Adrenal gland (tissue), 12 donors: ENCODE results near the gene KCNJ6. TPM values are rescaled to one million over a fixed set of nuclear protein-coding genes. Genes with fewer than 3 reads are reported as not detected.

Source experiments
- DNase-seq, 7 donors: peaks; one replicate each; pipeline ENCODE4 v3.0.0-alpha.2; 2019 to 2020
- H3K27ac ChIP-seq, 5 donors: fragments of 200-600 bp; sonication (generic) in 4 of 5; 1 replicate in 3 of 5; 2 replicates in 2 of 5; pipeline versions ENCODE4 v1.5.1 to v1.8.0; 2016 to 2020; ENCODE audit warnings: mild to moderate bottlenecking in 1 of 5
- H3K27me3 ChIP-seq: fragments of 200-600 bp; 2 replicates; pipeline ENCODE4 v1.8.0; 2021
- H3K36me3 ChIP-seq, 2 donors: fragments of 200-600 bp; replicated peaks in 1 of 2; 1 replicate in 1 of 2; 2 replicates in 1 of 2; pipeline versions ENCODE4 v1.5.1 to v1.8.0; 2018 to 2022
- H3K4me1 ChIP-seq, 2 donors: fragments of 200-600 bp; replicated peaks in 1 of 2; 1 replicate in 1 of 2; 2 replicates in 1 of 2; pipeline versions ENCODE4 v1.5.1 to v1.8.0; 2018 to 2021
- H3K4me3 ChIP-seq, 4 donors: fragments of 200-600 bp; sonication (generic) in 3 of 4; one replicate each; pipeline ENCODE4 v1.5.1; 2016 to 2018
- H3K9me3 ChIP-seq, 3 donors: fragments of 200-600 bp; sonication (generic) in 1 of 3; replicated peaks in 1 of 3; 1 replicate in 2 of 3; 2 replicates in 1 of 3; pipeline versions ENCODE4 v1.5.1 to v1.8.0; 2016 to 2021
- CTCF ChIP-seq, 6 experiments: fragments of 450-650 bp in 4 of 6; fragments of 200-600 bp in 2 of 6; sonication (generic) in 1 of 6; IDR thresholded peaks; 1 replicate in 5 of 6; 2 replicates in 1 of 6; pipeline versions ENCODE4 v1.5.1 to v1.8.0; 2016 to 2021; ENCODE audit warnings: antibody characterized with exemption in 6 of 6, mild to moderate bottlenecking in 2 of 6, moderate library complexity in 1 of 6
- POLR2A ChIP-seq, 2 donors: fragments of 450-650 bp; IDR thresholded peaks; one replicate each; pipeline ENCODE4 v1.6.1; 2017; ENCODE audit warnings: antibody characterized with exemption in 2 of 2, mild to moderate bottlenecking in 2 of 2, moderate library complexity in 1 of 2
- WGBS, 4 donors: extraction: QIAGEN DNeasy Blood & Tissue Kit in 2 of 4; methylation state at CpG; one replicate each; pipeline versions ENCODE4 v1.1.5 to v1.1.7; 2013 to 2017; 5-methylcytosine and 5-hydroxymethylcytosine counted together
- intact Hi-C, 2 donors: fragments of 100-400 bp; cut with DNase I; formaldehyde crosslinking; loops; one replicate each; pipeline versions ENCODE4 v1.14.1 to v1.15.0; 2022 to 2023
- polyA plus RNA-seq, 3 donors: library from polyadenylated mRNA; stranded (reverse); fragments of 200-250 nt in 2 of 3; fragments of 350-450 nt in 1 of 3; fragmentation: Illumina TruSeq in 1 of 3; extraction: RNeasy Lipid Tissue Mini Kit (QIAGEN cat#74804) in 1 of 3; gene quantifications; one replicate each; pipeline ENCODE4 v1.2.3, GENCODE V29; 2013 to 2014
- total RNA-seq, 9 donors: library from RNA; depleted of rRNA in 4 of 9; stranded (reverse); fragments of >200 nt in 4 of 9; fragments of 120-200 nt in 1 of 9; fragmentation: NEBNext Ultra II Directional in 1 of 9; extraction: Animal tissue kit (Norgen Biotek cat#: 25700) in 1 of 9; gene quantifications; one replicate each; pipeline versions ENCODE4 v1.1.0 to v1.2.4, GENCODE V29; 2013 to 2023
- donor health status: healthy with polysubstance abuse.
- donor health status: Bipolar disorder and iron deficiency.
- donor health status: DM: yes; HTN: yes; CAD: no.
- donor health status: DM: no; HTN: no; CAD: no.
- donor health status: DM: no; HTN: no; CAD: no.
- donor health status: DM: yes; HTN: yes; CAD: no.

The KCNJ6 gene
- total and polyA plus RNA-seq, 12 donors, result 0.03 to 0.60 (median 0.07) TPM; not detected in 4

GRCh38 chr21:37899146-37899545, 17.1 kb downstream of the KCNJ6 start:
- WGBS, 4 donors, result 49 to 71% (median 64%) methylated on average over 6 of the region's 6 CpGs
- Histone ChIP-seq H3K27me3 (peaks cover 5% of the 10 kb centered on the region), H3K4me1 (no peaks in the 10 kb centered on the region), H3K36me3 (no peaks in the 10 kb centered on the region), H3K9me3 (no peaks in the 10 kb centered on the region), H3K4me3 (no peak overlapping the region), H3K27ac (no peak overlapping the region)
- DNase-seq, result no peak
- TF ChIP-seq CTCF (IDR thresholded peaks at IDR 0.05) (no peak), POLR2A (IDR thresholded peaks at IDR 0.05) (no peak)
- intact Hi-C loops, result no loop called here

GRCh38 chr21:37896788-37897187, 19.5 kb downstream of the KCNJ6 start:
- 65 to 74% (median 68%) methylated on average over 3 to 5 of the region's 5 CpGs for WGBS, 4 donors
- Histone ChIP-seq H3K27me3 (peaks cover 5% of the 10 kb centered on the region), H3K27ac (no peak overlapping the region), H3K9me3 (no peaks in the 10 kb centered on the region), H3K4me3 (no peak overlapping the region), H3K4me1 (no peaks in the 10 kb centered on the region), H3K36me3 (no peaks in the 10 kb centered on the region)
- TF ChIP-seq POLR2A (IDR thresholded peaks at IDR 0.05) (no peak), CTCF (IDR thresholded peaks at IDR 0.05) (no peak)
- intact Hi-C loops, result no loop called here
- DNase-seq, result no peak

DNA sequence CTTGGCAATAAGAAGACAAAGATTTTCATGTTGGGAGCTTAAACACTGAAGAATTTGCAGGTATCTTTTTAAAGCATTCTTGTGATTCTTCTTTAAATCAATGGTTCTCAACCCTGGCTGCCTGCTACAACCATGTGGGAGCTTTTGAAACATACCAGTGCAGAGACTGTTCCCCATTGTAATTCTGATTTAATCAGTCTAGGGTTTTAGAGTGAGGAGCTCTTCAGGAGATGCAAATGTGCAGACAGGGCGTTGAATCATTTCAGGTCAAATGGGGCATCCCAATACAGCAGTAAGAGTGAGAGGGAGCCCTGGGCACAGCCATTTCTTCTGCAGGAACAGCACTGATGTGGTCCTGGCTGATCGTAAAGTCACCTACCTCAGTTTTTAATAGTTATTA, 24.3 kb downstream of the KCNJ6 start:
- no peak overlapping the region for H3K4me3 ChIP-seq
- no peaks in the 10 kb centered on the region for H3K4me1 ChIP-seq
- intact Hi-C loops, result no loop called here
- 62 to 83% (median 69%) methylated on average over 2 of the region's 2 CpGs for WGBS, 4 donors
- peaks cover 5% of the 10 kb centered on the region for H3K27me3 ChIP-seq
- H3K9me3 ChIP-seq, result no peaks in the 10 kb centered on the region
- H3K36me3 ChIP-seq, result no peaks in the 10 kb centered on the region
- no peak for DNase-seq
- no peak overlapping the region for H3K27ac ChIP-seq
- TF ChIP-seq POLR2A (IDR thresholded peaks at IDR 0.05) (no peak), CTCF (IDR thresholded peaks at IDR 0.05) (no peak)

- Histone ChIP-seq H3K27ac (no peak overlapping the region), H3K4me1 (no peaks in the 10 kb centered on the region), H3K27me3 (no peaks in the 10 kb centered on the region), H3K4me3 (no peak overlapping the region), H3K9me3 (no peaks in the 10 kb centered on the region), H3K36me3 (no peaks in the 10 kb centered on the region)
- no peak for DNase-seq
- whole genome bisulfite sequencing, 4 donors, result 86 to 87% (median 86%) methylated on average over 6 of the region's 6 CpGs
- TF ChIP-seq POLR2A (IDR thresholded peaks at IDR 0.05) (no peak), CTCF (IDR thresholded peaks at IDR 0.05) (no peak)
- intact Hi-C loops, result no loop called here
These were observed 27.6 kb downstream of the KCNJ6 start for GRCh38 chr21:37888659-37889058.
